NCI-H1930 (cell line): ENCODE measurements around the gene FGFBP2.

ENCODE experiments used
- DNase-seq, 2 experiments: peaks; one replicate each; lab custom pipeline; 2025; lab: John Stamatoyannopoulos, UW

Gene FGFBP2

DNA sequence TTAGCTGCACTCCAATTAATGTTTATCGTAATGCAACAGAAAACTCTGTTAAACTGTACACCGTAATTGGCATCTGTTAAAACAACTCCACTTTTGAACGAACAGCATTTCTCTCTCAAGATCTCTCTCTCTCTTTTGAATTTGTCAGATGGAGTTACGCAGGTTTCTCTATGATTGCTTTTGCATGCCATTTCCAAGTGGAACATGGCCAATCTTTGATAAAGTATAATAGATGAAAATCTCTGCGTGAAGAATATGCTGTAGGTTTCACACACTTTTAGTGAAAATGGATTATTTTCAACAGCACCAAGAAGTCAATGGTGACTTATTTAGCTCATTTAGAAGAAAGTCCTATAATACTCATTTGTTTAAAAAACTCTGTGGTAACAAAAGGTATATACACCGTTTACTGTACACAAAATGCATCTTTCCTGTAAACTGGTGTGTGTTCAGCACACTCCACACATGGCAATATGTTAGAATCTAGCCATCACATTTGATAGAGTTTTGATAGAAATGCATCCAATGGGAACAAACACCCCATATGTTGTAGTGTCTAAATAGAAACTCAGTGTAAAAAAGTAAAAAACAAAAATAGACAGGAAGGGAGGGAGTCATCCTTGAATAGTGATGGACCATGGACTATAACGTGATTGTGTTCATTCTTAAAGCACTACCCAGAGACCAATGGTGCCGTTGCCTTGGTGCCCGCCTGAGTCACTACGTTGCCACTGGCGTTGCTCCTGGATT, 5.8 kb upstream of the FGFBP2 start:
- DNase-seq, result no peak

DNA sequence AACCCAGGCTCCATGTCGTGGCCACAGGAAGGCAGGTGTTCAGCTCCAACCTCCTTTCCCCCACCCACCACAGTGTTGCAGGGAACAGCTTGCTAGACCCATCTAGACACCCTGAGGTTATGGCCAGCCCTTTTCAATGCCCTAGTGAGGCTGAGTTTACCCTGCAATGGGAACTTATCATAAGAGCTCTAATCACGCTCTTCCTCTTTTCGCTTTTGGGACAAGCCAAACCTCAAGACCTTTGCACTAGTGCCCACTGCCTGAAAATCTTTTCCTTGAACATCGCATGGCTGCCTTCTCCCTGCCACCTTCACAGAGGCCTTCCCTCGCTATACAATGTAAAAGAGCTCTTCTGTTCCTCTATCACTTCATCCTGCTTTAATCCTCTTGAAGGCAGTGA, 2.4 kb upstream of the FGFBP2 start:
- DNase-seq, result no peak

DNA sequence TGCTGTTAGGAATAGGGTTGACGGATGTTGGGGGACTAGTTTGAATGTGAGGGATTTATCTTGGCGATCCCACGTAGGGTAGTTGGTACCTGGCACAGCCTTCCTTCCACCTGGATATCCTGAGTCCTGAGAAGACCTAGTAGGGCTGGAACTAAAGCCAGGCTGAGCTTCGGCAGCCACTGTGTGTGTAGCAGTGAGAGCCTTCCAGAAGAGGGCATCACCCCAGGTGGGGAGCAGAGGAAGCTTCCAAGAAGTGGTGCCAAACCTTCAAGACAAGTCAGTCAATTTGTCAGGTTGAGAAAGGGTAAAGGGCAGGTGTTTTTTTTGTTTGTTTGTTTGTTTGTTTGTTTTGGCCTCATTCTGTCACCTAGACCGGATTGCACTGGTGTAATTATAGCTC, 1.2 kb upstream of the FGFBP2 start:
- no peak for DNase-seq

DNA sequence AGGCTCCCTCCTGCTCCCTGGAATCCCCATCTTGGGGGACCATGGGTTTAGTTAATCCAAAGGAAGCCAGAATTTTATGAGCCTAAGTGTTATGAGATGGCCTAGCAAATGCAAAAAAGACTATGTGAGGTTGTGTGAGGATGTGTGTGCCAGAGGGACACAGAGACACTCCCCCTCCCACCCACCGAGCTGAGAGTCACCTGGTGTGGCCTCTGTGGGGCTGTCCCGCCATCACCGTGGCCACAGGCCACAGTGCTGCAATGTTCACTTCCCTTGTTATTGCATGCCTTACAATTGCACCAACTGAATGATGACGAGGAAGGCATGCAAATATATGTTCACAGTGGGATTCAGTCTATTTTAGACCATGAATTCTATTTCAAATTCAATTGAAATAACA, 601 bp upstream of the FGFBP2 start:
- DNase-seq, result no peak

DNA sequence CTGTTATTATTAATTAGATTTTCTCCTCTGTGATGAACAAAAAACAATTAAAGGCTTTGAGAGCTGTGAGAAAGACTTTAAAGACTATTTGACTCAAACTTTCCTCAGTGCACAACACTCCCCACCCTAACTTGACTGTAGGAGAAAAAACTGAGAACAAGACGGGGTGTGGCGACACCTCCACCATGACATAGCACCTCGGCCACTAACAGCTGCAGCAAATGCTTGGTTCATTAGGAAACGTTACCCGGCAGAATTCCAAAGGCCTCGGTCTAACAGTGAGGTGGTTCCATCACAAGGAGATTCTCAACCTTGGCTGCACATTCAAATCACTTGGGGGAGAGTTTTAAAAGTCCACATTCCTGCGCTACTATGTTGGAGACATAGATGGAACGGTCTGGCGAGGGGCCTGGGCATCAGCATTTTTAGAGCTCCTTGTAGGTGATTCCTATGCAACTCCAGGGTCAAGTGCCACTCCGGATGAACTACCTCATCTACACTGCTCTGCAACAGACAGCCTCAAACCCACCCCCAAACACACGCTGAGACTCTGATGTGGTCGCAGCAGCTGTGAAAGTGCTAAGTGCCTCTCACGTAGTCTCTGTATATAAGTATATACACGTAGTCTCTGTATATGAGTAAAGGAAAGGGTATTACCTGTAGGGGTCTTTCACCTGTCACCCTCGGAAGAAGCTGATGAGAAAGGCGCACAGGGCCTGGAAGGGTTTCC, 1.0 kb downstream of the FGFBP2 start:
- DNase-seq, result no peak

DNA sequence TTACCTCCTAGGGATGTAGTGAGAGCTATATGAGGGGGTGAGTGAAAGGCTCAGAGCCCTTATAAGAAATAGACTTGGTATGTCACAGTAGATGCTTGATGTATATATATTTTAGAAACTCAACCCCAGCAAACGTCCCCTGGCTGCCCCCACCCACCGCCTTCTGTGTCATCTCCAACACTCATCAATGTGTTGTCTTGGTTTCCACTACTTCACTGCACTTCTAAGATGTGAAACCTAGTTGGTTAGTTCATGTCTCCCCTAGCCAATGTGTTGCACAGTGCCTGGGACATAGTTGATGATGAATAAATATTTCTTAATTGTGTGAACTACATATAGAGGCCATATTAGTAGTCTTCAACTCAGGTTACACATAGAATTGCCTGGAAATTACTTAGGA, 4.4 kb downstream of the FGFBP2 start:
- DNase-seq, result no peak

DNA sequence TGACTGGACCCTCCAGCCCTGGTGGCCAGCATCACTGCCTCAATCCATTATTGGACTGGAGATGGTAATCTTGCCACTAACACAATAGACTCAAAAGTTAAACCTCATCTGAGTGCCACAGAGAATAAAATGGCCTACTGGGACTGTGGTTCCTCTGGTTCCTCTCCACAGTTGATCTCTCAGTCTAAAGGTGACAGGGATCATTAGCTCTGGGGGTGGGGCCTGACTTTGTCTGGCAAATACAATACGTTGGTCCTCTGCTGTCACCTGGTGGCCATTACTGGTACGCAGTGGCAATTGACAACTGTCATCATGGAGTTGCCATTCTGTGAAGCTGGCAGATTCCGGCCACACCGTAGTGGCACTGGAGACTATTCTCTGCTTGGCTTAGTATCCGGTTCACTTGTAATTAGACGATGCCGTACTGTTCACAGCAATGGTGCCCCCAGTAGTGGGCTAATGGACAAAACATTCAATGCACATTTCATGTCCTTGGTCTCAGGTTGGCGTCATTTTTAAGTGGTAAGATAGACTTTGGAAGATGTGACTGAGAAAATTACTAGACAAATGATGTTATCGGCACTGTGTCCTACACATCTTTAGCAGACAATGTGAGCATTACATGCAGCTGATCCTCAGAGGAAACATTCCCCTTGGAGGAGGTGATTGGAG, 6.7 kb downstream of the FGFBP2 start:
- DNase-seq, result peak; percentile 35 to 54

DNA sequence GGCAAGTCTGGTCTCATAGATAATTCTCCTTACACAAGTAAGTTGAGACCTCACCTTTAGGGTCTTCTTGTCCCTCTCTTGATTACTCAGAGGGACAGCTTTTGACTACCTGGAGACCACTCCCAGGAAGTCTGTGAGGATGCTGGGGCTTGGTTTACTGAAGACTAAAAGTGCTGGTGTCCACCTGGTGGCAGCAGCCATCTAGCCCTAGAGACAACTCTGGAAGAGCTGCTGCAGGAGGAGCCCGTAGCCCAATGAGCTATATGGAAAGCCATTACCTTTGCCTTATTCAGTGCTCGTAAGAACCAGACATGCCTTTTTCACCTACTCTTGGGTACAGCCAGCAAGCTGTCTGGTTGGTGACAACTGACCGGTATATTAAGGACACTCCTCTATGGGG, 7.3 kb downstream of the FGFBP2 start:
- no peak for DNase-seq

DNA sequence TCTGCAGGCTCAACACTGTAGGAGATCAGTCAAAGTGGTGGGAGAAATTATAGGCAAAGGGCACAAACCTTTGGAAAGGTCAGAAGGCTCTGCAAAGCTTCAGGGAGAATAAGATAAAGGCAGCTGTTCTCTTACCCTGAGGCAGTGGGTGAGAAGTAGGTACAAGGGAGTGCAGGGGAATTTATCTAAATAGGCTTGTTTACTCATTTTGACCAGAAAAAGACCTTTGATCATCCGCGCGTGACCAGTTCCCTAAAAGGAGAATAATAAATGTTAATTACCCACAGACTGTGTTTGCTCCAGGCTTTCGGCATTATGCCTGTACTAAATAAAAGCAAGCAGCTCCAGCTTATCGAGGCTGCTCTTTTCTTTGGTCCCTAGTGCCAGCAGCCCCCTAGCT, 9.3 kb downstream of the FGFBP2 start:
- no peak for DNase-seq

DNA sequence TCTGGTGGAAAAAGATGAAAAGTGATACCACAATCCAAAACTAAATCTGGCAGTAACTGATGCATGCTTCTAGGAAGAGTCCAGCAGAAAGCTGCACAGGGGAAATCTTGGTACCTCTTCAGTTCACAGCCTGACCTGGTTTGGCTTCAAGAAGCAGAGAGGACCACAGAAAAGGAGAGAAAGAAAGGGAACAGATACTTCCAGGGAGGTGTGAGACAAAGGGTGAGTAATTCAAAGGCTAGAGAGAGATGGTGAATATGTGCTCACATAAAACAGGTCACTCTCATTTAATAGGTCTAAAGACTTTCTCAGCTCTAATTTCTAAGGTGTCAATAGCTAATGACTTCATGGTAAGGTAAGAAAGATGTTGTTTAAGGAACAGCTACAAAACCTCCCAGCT, 11.2 kb downstream of the FGFBP2 start:
- no peak for DNase-seq

DNA sequence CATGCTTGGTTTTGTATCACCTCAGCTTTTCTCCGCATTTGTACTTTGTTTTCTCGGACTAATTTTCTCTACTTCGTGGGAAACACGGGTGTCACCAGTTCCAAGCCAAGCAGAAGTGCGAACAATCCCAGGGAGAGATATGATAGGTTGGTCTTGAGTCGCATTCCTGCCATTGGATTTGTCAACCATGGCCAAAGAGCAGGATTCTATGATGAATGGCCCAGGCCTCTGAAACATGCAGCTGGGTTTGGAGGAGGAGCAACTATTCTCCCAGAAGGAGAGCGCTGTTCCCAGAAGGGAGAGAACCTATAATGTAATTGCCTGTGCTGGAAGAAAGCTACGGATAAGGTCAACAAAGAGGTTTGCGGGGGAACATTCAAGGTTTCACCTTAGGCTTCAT, 14.1 kb downstream of the FGFBP2 start:
- no peak for DNase-seq

DNA sequence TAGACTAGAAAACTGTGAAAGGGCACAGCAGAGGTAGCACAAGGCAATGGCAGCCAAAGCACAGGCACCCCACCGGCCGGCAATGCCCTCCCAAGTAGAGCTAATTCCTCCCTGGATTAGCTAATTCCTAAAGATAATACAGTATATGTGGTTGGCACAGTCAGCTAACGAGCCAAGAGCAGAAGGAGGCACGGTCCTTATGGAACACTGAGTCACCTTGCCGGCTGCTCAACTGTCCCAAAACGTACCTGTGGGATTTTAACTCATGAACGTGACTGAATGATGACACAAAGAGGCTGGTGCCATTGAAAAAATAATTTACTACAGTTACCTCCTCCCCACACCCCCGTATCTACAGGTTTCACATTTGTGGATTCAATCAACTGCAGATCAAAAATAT, 15.3 kb downstream of the FGFBP2 start:
- DNase-seq, result no peak

DNA sequence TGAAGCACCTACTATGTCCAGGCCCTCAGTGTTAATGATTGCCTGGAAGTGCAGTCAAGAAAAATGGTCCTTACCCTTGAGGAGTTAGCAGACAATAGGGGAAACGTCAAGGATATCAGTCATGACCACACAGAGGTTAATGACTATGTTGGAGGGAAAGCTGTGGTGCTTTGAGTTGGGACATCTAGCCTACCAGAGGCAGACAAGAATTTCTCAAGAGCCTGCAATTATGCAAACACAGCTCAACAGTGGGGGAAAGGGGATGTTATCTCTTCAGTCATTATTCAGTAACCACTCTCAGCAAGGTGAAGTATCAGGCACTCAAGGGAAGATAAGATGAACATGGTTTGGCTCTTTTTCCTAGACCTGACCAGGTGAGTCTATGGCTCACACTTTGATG, 17.5 kb downstream of the FGFBP2 start:
- DNase-seq, result no peak

DNA sequence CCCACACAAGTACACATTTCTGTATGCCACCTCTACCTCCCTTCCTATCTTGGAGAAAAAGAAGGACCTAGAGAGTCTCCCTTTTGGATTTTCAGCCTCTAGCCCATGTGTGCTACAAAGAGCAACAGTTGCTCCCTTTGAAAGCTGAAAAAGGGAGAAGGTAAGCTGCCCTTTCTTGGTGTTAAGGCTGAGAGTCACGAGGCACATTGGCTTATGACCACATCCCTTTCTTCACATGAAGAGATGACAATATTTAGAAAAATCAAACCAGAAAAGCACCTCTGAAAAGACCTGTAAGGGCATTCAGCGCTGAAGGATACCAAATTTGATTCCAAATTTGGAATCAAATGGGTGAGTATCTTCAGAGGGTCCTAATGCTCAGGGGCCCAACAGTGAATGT, 18.1 kb downstream of the FGFBP2 start:
- DNase-seq, result no peak

DNA sequence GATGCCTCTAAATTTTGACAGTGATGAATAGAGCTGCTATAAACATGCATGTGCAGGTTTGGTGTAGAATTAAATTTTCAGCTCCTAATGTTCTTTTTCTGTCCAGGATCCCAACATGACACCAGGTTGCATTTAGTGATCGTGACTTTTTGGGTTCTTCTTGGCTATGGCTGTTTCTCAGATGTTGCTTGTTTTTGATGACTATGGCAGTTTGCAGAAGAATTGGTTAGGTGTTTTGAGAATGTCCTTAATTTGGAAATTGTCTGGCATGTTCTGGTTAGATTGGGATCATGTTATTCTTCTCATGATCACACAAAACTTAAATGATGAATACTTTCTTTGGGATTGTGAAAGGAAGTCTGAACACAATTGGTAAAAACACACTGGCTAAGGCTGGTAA, 20.7 kb downstream of the FGFBP2 start:
- no peak for DNase-seq

DNA sequence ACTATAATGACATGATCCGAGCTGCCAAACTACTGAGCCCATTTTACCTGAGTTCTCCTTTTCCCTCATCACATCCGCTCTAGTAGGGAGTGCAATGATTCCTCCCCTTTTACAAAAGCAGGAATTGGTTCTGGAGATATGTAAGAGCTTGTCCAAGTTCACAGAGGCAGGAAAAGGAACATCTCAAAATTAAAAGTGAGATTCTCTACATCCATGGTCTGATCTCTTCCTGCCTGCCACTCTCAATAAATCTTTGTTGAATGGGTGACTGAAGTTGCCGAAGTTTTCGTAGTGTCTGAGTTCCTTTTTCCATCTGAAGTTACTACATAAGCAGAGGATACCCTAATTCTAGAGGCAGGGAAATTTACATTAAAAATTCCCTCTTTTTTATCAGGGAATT, 24.3 kb downstream of the FGFBP2 start, which contains the start of gene FGFBP1:
TSS of gene FGFBP1 (minus strand) at position 101 of the 400 bp plus-strand sequence. CDS start 2,108 bp downstream, outside the sequence.
- no peak for DNase-seq

DNA sequence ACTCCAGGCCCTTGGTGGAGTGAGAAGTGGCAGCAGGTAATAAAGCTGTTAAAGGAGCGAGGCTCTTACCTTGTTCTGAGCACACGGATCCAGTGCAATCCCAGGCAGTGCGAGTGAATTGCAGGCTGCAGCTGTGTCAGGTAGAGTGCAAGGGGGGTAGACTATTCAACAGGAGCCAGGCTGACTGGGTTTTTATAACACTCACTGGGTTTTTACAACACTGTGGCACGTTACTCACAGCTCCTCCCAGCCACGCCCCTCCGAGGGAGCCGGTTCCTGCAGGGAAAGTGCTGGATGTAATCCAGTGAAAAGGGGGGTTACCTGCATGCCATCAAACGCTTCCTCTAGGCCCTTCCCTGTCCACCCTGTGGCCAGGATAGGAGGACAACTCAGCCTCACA, 24.8 kb downstream of the FGFBP2 start:
- DNase-seq, result no peak

DNA sequence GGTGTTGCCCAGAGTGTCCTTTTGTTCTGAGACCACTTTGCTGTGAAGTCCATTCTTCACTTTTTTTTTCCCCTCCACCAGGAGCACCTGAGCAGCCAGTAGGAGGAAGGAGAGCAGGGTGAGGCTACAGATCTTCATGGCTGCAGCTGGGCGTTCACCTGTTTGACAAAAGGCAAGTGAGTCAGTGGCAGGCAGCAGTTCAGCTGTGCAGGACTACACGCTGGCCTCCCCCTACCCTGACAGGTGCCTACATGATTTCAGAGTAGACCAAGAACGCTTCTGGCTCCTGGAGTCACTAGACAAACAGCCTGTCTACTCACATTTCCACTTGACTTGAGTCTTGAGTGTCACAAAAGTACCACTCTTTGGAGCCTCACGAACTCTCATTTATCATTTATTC, 26.5 kb downstream of the FGFBP2 start:
- no peak for DNase-seq

DNA sequence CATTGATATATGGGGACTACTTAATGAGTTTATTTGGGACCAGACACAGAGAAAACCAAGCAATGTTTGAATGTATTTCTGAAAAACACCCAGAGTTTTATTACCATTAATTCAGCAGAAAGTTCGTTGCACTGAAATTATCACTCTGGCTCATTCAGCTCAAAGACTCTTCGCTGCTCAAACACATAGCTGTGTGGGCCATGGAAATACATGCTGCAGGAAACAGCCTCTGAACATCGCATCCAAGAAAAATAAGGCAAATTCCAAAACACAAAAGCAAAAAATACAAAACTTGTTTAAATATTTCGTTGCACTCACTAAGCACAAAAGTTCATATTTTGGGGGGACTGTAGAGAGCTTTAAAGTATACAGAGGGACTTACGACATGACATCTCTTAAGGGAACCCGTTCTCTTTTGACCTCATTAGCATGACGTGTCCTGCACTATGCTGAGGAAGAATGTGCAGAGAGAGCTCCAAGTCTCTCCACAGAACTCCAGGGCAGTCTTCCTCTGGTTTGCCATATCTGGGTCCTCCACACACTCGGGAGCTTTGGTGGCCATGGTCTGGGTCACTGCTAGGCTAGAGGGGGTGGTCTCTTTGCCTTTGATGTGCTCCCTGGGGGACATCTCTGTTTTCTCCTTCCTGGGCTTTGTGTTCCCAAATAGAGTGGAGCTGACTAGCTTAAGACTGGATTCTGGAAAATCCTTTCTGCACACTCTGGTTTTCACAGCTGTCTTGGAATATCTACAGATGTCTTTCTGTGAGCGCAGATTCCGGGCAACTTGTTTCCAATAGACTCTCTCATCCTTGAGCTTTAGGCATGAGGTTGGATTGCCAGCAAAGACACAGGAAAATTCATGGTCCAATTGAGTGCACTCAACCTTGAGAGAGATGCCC, 27.2 kb downstream of the FGFBP2 start:
- DNase-seq, result no peak

DNA sequence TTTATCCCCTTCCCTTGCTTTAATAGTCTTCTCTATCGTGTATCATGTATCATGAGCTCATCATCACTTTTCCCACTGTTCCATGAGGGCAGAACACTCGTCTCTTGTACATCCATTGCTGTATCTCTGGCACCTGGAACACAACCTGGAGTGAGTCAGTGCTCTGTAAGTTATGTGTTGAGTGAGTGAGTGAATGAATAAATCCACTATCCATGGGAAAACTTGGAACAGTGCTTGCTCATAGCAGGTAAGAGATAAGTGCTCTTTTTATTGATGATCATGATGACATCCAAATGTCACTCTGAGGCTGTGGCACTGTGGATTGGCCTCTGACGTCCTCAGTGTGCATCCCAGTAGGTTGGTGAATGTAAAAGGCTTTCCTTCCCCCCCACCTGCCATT, 28.7 kb downstream of the FGFBP2 start:
- DNase-seq, result no peak

DNA sequence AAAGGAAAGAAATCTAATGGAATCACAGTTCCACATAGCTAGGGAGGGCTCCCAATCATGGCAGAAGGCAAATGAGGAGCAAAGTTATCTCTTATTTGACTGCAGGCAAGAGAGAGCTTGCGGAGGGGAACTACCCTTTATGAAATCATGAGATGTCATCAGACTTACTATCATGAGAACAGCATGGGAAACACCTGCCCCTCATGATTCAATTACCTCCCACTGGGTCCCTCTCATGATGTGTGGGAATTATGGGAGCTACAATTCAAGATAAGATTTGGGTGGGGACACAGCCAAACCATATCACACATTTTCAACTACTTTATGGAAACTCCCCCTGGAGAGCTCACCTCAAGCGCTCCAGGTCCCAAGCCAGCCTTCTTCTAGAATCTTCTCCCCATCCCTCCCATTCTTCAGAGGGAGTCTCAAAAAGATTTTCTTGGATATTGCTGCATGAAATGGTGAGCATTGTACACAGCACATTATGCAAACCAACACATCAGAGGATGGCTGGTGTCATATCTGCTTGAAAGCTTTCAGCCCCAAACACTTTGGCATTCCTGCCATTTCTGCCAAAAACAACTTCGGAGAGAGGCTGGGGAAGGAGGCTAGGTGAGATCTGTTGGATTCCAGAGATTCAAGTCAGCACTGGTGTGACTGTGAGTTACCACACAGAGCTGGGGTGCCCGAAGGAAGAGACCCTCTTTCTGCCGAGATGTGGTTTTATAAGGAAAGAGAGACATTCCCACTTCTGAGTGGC, 31.3 kb downstream of the FGFBP2 start:
- no peak for DNase-seq
